Mammary epithelial cell (primary cell): Measurements from ENCODE around the gene IBA57.

Experiments
- EZH2 ChIP-seq: IDR thresholded peaks from 2 replicates; pipeline ENCODE4 v1.6.1; 2012; ENCODE audit warnings: low read length, inconsistent platforms, borderline replicate concordance
- TF ChIP-seq, protein P1 (sequence below), 2 donors: IDR thresholded peaks in 1 of 2; conservative IDR thresholded peaks in 1 of 2; 2 replicates each; pipeline ENCODE4 v1.5.1; 2011 to 2012; ENCODE audit warnings: inconsistent platforms in 2 of 2, low read length in 2 of 2, mild to moderate bottlenecking in 2 of 2, control low read depth in 1 of 2, low read depth in 1 of 2; ENCODE audit not compliant: insufficient read depth in 1 of 2; ENCODE audit errors: extremely low read depth in 1 of 2

DNA sequence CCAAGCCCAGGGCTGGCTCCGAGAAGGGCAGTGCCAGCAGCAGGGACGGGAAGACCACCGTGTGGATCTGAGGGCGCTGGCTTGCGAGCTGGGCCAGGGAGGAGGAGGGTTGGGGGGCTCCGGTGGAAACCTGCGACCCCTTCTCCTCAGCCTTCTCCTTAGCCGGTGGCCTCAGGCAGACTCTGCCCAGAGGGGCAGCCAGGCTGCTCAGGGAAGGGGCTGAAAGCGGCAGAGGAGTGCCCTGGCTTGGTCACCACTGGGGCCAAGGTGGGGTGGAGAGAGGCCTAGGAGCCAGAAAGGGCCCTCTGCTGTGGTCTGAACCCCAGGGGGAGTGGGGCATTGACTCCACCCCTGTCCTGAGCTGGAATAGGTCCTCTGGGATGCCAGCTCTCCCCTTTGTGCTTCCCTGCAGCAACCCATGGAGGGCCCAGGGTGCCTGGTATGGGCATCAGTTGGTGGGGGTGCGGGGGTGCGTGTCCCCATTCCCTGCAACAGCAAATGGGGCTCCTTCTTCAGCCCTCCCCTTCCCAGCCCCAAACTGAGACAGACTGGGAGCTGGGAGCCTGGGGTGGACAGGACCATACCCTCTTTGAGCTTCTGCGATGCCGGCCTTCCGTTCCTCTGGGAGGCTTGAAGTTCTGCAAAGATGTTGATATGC, 6.5 kb upstream of the IBA57 start:
- TF ChIP-seq, protein P1, sequence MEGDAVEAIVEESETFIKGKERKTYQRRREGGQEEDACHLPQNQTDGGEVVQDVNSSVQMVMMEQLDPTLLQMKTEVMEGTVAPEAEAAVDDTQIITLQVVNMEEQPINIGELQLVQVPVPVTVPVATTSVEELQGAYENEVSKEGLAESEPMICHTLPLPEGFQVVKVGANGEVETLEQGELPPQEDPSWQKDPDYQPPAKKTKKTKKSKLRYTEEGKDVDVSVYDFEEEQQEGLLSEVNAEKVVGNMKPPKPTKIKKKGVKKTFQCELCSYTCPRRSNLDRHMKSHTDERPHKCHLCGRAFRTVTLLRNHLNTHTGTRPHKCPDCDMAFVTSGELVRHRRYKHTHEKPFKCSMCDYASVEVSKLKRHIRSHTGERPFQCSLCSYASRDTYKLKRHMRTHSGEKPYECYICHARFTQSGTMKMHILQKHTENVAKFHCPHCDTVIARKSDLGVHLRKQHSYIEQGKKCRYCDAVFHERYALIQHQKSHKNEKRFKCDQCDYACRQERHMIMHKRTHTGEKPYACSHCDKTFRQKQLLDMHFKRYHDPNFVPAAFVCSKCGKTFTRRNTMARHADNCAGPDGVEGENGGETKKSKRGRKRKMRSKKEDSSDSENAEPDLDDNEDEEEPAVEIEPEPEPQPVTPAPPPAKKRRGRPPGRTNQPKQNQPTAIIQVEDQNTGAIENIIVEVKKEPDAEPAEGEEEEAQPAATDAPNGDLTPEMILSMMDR (conservative IDR thresholded peaks at IDR 0.05 in 1 of 2, IDR thresholded peaks at IDR 0.05 in 1 of 2; ENCODE audit: extremely low read depth in 1 of 2, insufficient read depth in 1 of 2, low read depth in 1 of 2, low read length in 2 of 2) = no peak
- no peak for TF ChIP-seq EZH2
